Prostate gland (tissue), 2 donors: ENCODE data around the gene ABCA7. TPM values are rescaled to one million over a fixed set of nuclear protein-coding genes. Genes with fewer than 3 reads are reported as not detected.

Source experiments
- DNase-seq: peaks from one replicate; pipeline ENCODE4 v3.0.0-alpha.2; 2019; ENCODE audit warnings: low spot score
- H3K27ac ChIP-seq, 2 donors: fragments of 200-600 bp; sonication (generic); 2 replicates each; pipeline ENCODE4 v1.5.1; 2017 to 2019
- H3K27me3 ChIP-seq: fragments of 200-600 bp; sonication (generic); replicated peaks from 2 replicates; pipeline ENCODE4 v1.5.1; 2019; ENCODE audit not compliant: insufficient read depth
- H3K36me3 ChIP-seq, 2 donors: fragments of 200-600 bp; sonication (generic); 1 replicate in 1 of 2; 2 replicates in 1 of 2; pipeline versions ENCODE4 v1.5.1 to v1.8.1; 2017 to 2019
- H3K4me1 ChIP-seq: fragments of 200-600 bp; sonication (generic); replicated peaks from 2 replicates; pipeline ENCODE4 v1.5.1; 2019
- H3K4me3 ChIP-seq, 2 donors: fragments of 200-600 bp; sonication (generic); 2 replicates each; pipeline ENCODE4 v1.5.1; 2017 to 2019
- H3K9me3 ChIP-seq: fragments of 200-600 bp; sonication (generic); 2 replicates; pipeline ENCODE4 v1.5.1; 2017
- CTCF ChIP-seq, 4 experiments: fragments of 200-600 bp in 2 of 4; fragments of 450-650 bp in 2 of 4; sonication (generic) in 2 of 4; IDR thresholded peaks; 1 replicate in 3 of 4; 2 replicates in 1 of 4; pipeline ENCODE4 v1.5.1; 2016 to 2019; ENCODE audit warnings: antibody characterized with exemption in 4 of 4, mild to moderate bottlenecking in 2 of 4, moderate library complexity in 2 of 4
- POLR2A ChIP-seq: fragments of 450-650 bp; IDR thresholded peaks from one replicate; pipeline ENCODE4 v1.6.1; 2016; ENCODE audit warnings: antibody characterized with exemption, mild to moderate bottlenecking
- POLR2AphosphoS5 ChIP-seq: sonication (generic); formaldehyde crosslinking; IDR thresholded peaks from one replicate; pipeline ENCODE4 v1.6.1; 2017; ENCODE audit warnings: antibody characterized with exemption
- WGBS: methylation state at CpG from one replicate; pipeline ENCODE4 v1.1.5; 2018; 5-methylcytosine and 5-hydroxymethylcytosine counted together
- intact Hi-C: fragments of 100-400 bp; cut with DNase I; formaldehyde crosslinking; loops from one replicate; pipeline ENCODE4 v1.14.2; 2022
- total RNA-seq, 2 donors: library from RNA; depleted of rRNA; stranded (reverse); fragments of >200 nt; gene quantifications; one replicate each; pipeline ENCODE4 v1.1.0, GENCODE V29; 2016

The ABCA7 gene
- total RNA-seq, 2 donors from 2014 or later = 16.2 to 25.1 TPM

GRCh38 chr19:1066251-1066747 is 26.4 kb downstream of the ABCA7 start:
- intact Hi-C loops = no loop called here
- DNase-seq = no peak
- Histone ChIP-seq H3K4me3 (no peak overlapping the region), H3K4me1 (peaks cover 6% of the 10 kb centered on the region), H3K36me3 (no peaks in the 10 kb centered on the region), H3K9me3 (no peaks in the 10 kb centered on the region), H3K27me3 (peaks cover 16% of the 10 kb centered on the region), H3K27ac (no peak overlapping the region)
- WGBS = 44% methylated on average over 15 of the region's 17 CpGs
- TF ChIP-seq CTCF (IDR thresholded peaks at IDR 0.05) (no peak), POLR2A (no peak), POLR2AphosphoS5 (no peak)

GRCh38 chr19:1066748-1067340 is 26.9 kb downstream of the ABCA7 start, which contains the start of gene ARHGAP45:
ARHGAP45 (plus strand) TSS chr19:1067167; CDS start chr19:1067406, 239 bp downstream.
- no peak for DNase-seq
- peaks cover 18% of the 10 kb centered on the region for H3K27me3 ChIP-seq
- intact Hi-C loops = no loop called here
- TF ChIP-seq POLR2A = no peak
- no peaks in the 10 kb centered on the region for H3K9me3 ChIP-seq
- peak within 1 kb of the TSS; percentile 21 to 31 for H3K4me3 ChIP-seq
- 4% methylated on average over 33 of the region's 61 CpGs for WGBS
- H3K4me1 ChIP-seq = peaks cover 6% of the 10 kb centered on the region
- H3K36me3 ChIP-seq = no peaks in the 10 kb centered on the region
- H3K27ac ChIP-seq = no peak within 1 kb of the TSS

- no peak for DNase-seq
- no peaks in the 10 kb centered on the region for H3K9me3 ChIP-seq
- TF ChIP-seq CTCF (IDR thresholded peaks at IDR 0.05) (no peak), POLR2AphosphoS5 (no peak), POLR2A (no peak)
- H3K27me3 ChIP-seq = peaks cover 18% of the 10 kb centered on the region
- no peaks in the 10 kb centered on the region for H3K36me3 ChIP-seq
- intact Hi-C loops = no loop called here
- H3K27ac ChIP-seq = no peak overlapping the region
- H3K4me1 ChIP-seq = peaks cover 6% of the 10 kb centered on the region
- WGBS = 5% methylated on average over 27 of the region's 38 CpGs
- H3K4me3 ChIP-seq = peak overlapping the region; percentile 21 to 31
These were observed 27.5 kb downstream of the ABCA7 start for GRCh38 chr19:1067341-1067957.

- Histone ChIP-seq H3K27ac (no peak overlapping the region), H3K4me3 (peak overlapping the region in 1 of 2 donors; percentile 21), H3K9me3 (no peaks in the 10 kb centered on the region), H3K27me3 (peaks cover 18% of the 10 kb centered on the region), H3K4me1 (peaks cover 6% of the 10 kb centered on the region), H3K36me3 (no peaks in the 10 kb centered on the region)
- TF ChIP-seq POLR2A (no peak), POLR2AphosphoS5 (no peak), CTCF (IDR thresholded peaks at IDR 0.05) (no peak)
- intact Hi-C loops = no loop called here
- 67% methylated on average over 45 of the region's 45 CpGs for WGBS
- no peak for DNase-seq
These were observed 28.4 kb downstream of the ABCA7 start for GRCh38 chr19:1068009-1069001.
